H1 (cell line): ENCODE measurements around the gene ZNF576. TPM values are rescaled to one million over a fixed set of nuclear protein-coding genes. Genes with fewer than 3 reads are reported as not detected.
"Not testable (repeated sequence)": the region's sequence is repeated elsewhere in the genome, so short reads cannot be mapped to it uniquely, and the experiment has no call there.

ENCODE experiments used
- CTCF ChIA-PET: fragments of 300-600 bp; sonication (Branson Sonifier 250); formaldehyde crosslinking; loops from one replicate; lab custom pipeline; 2021; ENCODE audit not compliant: partially characterized antibody; lab: Charles Lee
- POLR2A ChIA-PET: fragments of 300-600 bp; sonication (Branson Sonifier 250); formaldehyde crosslinking; loops from one replicate; lab custom pipeline; 2021; ENCODE audit warnings: inconsistent platforms; ENCODE audit not compliant: partially characterized antibody; lab: Charles Lee
- DNase-seq, 2 experiments: peaks; one replicate each; pipeline versions ENCODE4 v3.0.0 to v3.0.0-alpha.2; 2010 to 2022; ENCODE audit warnings: low spot score in 2 of 2, low read depth in 1 of 2, mixed read lengths in 1 of 2
- FAIRE-seq: peaks from 2 replicates; lab custom pipeline; 2011; peaks lifted over from hg19 to GRCh38; lab: Jason Lieb, UNC
- H2AFZ ChIP-seq: 2 replicates; pipeline ENCODE4 v1.8.1; 2012; ENCODE audit warnings: low read length, inconsistent platforms
- H2AK5ac ChIP-seq: 2 replicates; pipeline ENCODE4 v1.6.1; 2013; ENCODE audit warnings: low read depth, low read length
- H2BK120ac ChIP-seq: replicated peaks from 2 replicates; pipeline ENCODE3; 2013; ENCODE audit warnings: low read depth, low read length, inconsistent platforms
- H2BK12ac ChIP-seq: 2 replicates; pipeline ENCODE4 v1.6.1; 2013; ENCODE audit warnings: low read depth, low read length
- H2BK15ac ChIP-seq: 2 replicates; pipeline ENCODE4 v1.6.1; 2013; ENCODE audit warnings: low read length
- H2BK20ac ChIP-seq: 2 replicates; pipeline ENCODE4 v1.6.1; 2013; ENCODE audit warnings: low read length
- H2BK5ac ChIP-seq: 2 replicates; pipeline ENCODE4 v1.6.1; 2013; ENCODE audit warnings: low read depth, low read length
- H3K14ac ChIP-seq: 2 replicates; pipeline ENCODE4 v1.6.1; 2013; ENCODE audit warnings: inconsistent platforms; ENCODE audit not compliant: insufficient read length
- H3K18ac ChIP-seq: 2 replicates; pipeline ENCODE4 v1.6.1; 2013; ENCODE audit warnings: low read length; ENCODE audit errors: extremely low read depth
- H3K23ac ChIP-seq: 2 replicates; pipeline ENCODE4 v1.6.1; 2013; ENCODE audit warnings: inconsistent platforms; ENCODE audit not compliant: insufficient read length
- H3K23me2 ChIP-seq: 2 replicates; pipeline ENCODE4 v1.6.1; 2013; ENCODE audit warnings: low read depth, low read length
- H3K27ac ChIP-seq: 2 replicates; pipeline ENCODE4 v1.6.1; 2011; ENCODE audit warnings: low read depth, low read length, inconsistent platforms
- H3K27me3 ChIP-seq, 4 experiments: replicated peaks in 1 of 4; 1 replicate in 1 of 4; 2 replicates in 3 of 4; pipeline versions ENCODE4 v1.6.1 to v1.8.1; 2011 to 2013; ENCODE audit warnings: low read length in 3 of 4, mild to moderate bottlenecking in 3 of 4, inconsistent platforms in 2 of 4, mixed read lengths in 2 of 4, moderate library complexity in 1 of 4; ENCODE audit not compliant: control insufficient read depth in 3 of 4, insufficient read depth in 3 of 4; ENCODE audit errors: extremely low read depth in 1 of 4
- H3K36me3 ChIP-seq, 4 experiments: 2 replicates each; pipeline versions ENCODE4 v1.6.1 to v1.8.1; 2011 to 2013; ENCODE audit warnings: mild to moderate bottlenecking in 4 of 4, low read length in 3 of 4, moderate library complexity in 2 of 4, control low read depth in 1 of 4, inconsistent platforms in 1 of 4; ENCODE audit not compliant: insufficient read depth in 4 of 4, control insufficient read depth in 2 of 4
- H3K4ac ChIP-seq: replicated peaks from 2 replicates; pipeline ENCODE3; 2013; ENCODE audit warnings: low read length, low read depth, mixed read lengths, inconsistent platforms; ENCODE audit not compliant: insufficient read length
- H3K4me1 ChIP-seq, 4 experiments: replicated peaks in 1 of 4; 1 replicate in 1 of 4; 2 replicates in 3 of 4; pipeline versions ENCODE4 v1.6.1 to v1.8.1; 2011 to 2013; ENCODE audit warnings: low read length in 3 of 4, inconsistent platforms in 2 of 4, mixed read lengths in 1 of 4; ENCODE audit not compliant: insufficient read depth in 4 of 4, control insufficient read depth in 3 of 4
- H3K4me2 ChIP-seq, 2 experiments: 2 replicates each; pipeline versions ENCODE4 v1.6.1 to v1.8.1; 2011 to 2013; ENCODE audit warnings: low read depth in 2 of 2, low read length in 2 of 2, control low read depth in 1 of 2, inconsistent platforms in 1 of 2, mild to moderate bottlenecking in 1 of 2; ENCODE audit not compliant: insufficient read depth in 1 of 2
- H3K4me3 ChIP-seq, 4 experiments: fragments of 200-600, 300-600 bp in 1 of 4; sonication (generic), shearing (Covaris generic), sonication (Bioruptor Twin) in 1 of 4; 2 replicates each; pipeline versions ENCODE4 v1.5.1 to v1.8.1; 2011 to 2016; ENCODE audit warnings: low read length in 4 of 4, low read depth in 3 of 4, control low read depth in 2 of 4, inconsistent platforms in 2 of 4, mild to moderate bottlenecking in 2 of 4, mixed read lengths in 1 of 4, moderate library complexity in 1 of 4; ENCODE audit not compliant: insufficient read depth in 2 of 4; ENCODE audit errors: extremely low read depth in 1 of 4
- H3K56ac ChIP-seq: replicated peaks from 2 replicates; pipeline ENCODE3; 2013; ENCODE audit warnings: low read depth, mild to moderate bottlenecking, mixed read lengths, low read length, inconsistent platforms; ENCODE audit not compliant: insufficient read length
- H3K79me1 ChIP-seq: 2 replicates; pipeline ENCODE4 v1.6.1; 2013; ENCODE audit warnings: low read depth, low read length, control low read depth
- H3K79me2 ChIP-seq, 2 experiments: 2 replicates each; pipeline versions ENCODE4 v1.6.1 to v1.8.1; 2012 to 2013; ENCODE audit warnings: low read length in 2 of 2, mild to moderate bottlenecking in 2 of 2, inconsistent platforms in 1 of 2; ENCODE audit not compliant: insufficient read depth in 2 of 2, control insufficient read depth in 1 of 2
- H3K9ac ChIP-seq, 4 experiments: replicated peaks in 1 of 4; 1 replicate in 1 of 4; 2 replicates in 3 of 4; pipeline versions ENCODE4 v1.6.1 to v1.8.1; 2011 to 2013; ENCODE audit warnings: low read depth in 3 of 4, low read length in 3 of 4, control low read depth in 2 of 4, mild to moderate bottlenecking in 2 of 4, moderate library complexity in 2 of 4, inconsistent platforms in 1 of 4; ENCODE audit errors: extremely low read depth in 1 of 4
- H3K9me3 ChIP-seq, 2 experiments: 2 replicates each; pipeline versions ENCODE4 v1.6.1 to v1.8.1; 2012 to 2013; ENCODE audit warnings: mild to moderate bottlenecking in 2 of 2, moderate library complexity in 2 of 2, control low read depth in 1 of 2, inconsistent platforms in 1 of 2, low read depth in 1 of 2, low read length in 1 of 2, mixed read lengths in 1 of 2; ENCODE audit not compliant: insufficient read depth in 2 of 2
- H4K20me1 ChIP-seq, 2 experiments: replicated peaks in 1 of 2; 2 replicates each; pipeline versions ENCODE3 to v1.8.1; 2011 to 2013; ENCODE audit warnings: inconsistent platforms in 2 of 2, low read length in 2 of 2, mild to moderate bottlenecking in 1 of 2; ENCODE audit not compliant: insufficient read depth in 2 of 2, control insufficient read depth in 1 of 2
- H4K5ac ChIP-seq: 2 replicates; pipeline ENCODE4 v1.6.1; 2013; ENCODE audit warnings: low read length, low read depth, mixed read lengths, inconsistent platforms; ENCODE audit not compliant: insufficient read length
- H4K8ac ChIP-seq: 2 replicates; pipeline ENCODE4 v1.8.0; 2013; ENCODE audit warnings: mild to moderate bottlenecking, moderate library complexity, low read length, inconsistent platforms; ENCODE audit not compliant: insufficient read depth; ENCODE audit errors: extremely low read depth
- H4K91ac ChIP-seq: replicated peaks from 2 replicates; pipeline ENCODE3; 2013; ENCODE audit warnings: low read length, mixed read lengths, inconsistent platforms; ENCODE audit not compliant: insufficient read length
- GABPA ChIP-seq: IDR thresholded peaks from 2 replicates; pipeline ENCODE4 v1.6.1; 2011; ENCODE audit warnings: mild to moderate bottlenecking, low read length, moderate library complexity, borderline replicate concordance; ENCODE audit not compliant: insufficient read depth
- POLR2A ChIP-seq, 2 experiments: IDR thresholded peaks; 1 replicate in 1 of 2; 2 replicates in 1 of 2; pipeline ENCODE4 v1.6.1; 2011; ENCODE audit warnings: low read depth in 2 of 2, low read length in 2 of 2, mild to moderate bottlenecking in 2 of 2; ENCODE audit errors: control extremely low read depth in 1 of 2
- YY1 ChIP-seq: IDR thresholded peaks from 2 replicates; pipeline ENCODE4 v1.6.1; 2011; ENCODE audit warnings: low read depth, mild to moderate bottlenecking, low read length
- WGBS, 2 experiments: shearing (Covaris generic) in 1 of 2; methylation state at CpG; one replicate each; pipeline versions ENCODE4 v1.1.6 to v1.1.7; 2013 to 2015; ENCODE audit warnings: low lambda C conversion rate in 2 of 2, mixed read lengths in 2 of 2, inconsistent platforms in 1 of 2, low coverage in 1 of 2, missing lambda C conversion rate in 1 of 2; ENCODE audit not compliant: insufficient replicate concordance in 2 of 2, insufficient coverage in 1 of 2, insufficient read length in 1 of 2; ENCODE audit errors: extremely low coverage in 1 of 2, missing lambda C conversion rate in 1 of 2; 5-methylcytosine and 5-hydroxymethylcytosine counted together
- polyA plus RNA-seq, 7 experiments: library from polyadenylated mRNA; depleted of rRNA in 3 of 7; stranded (reverse) in 5 of 7; unstranded in 2 of 7; fragments of >200 nt in 5 of 7; fragments of 200-250 nt in 2 of 7; gene quantifications; 1 replicate in 5 of 7; 2 replicates in 1 of 7; 4 replicates in 1 of 7; pipeline versions ENCODE4 v1.2.1 to v1.2.3, GENCODE V29; 2011 to 2013; ENCODE audit warnings: missing spikeins in 2 of 7, mixed read lengths in 2 of 7
- total RNA-seq: library from RNA; stranded (reverse); fragmentation: NEBNext Ultra II Directional; extraction: Animal tissue kit (Norgen Biotek cat#: 25700); gene quantifications from 2 replicates; pipeline ENCODE4 v1.2.1, GENCODE V29; 2021
- TF ChIP-seq, protein P1 (sequence below): IDR thresholded peaks from 2 replicates; pipeline ENCODE4 v1.6.1; 2012; ENCODE audit warnings: low read length, inconsistent platforms

ZNF576 gene
- total and polyA plus RNA-seq, 2 of the 8 experiments (the other 6 are each of a cell fraction or from before 2014, with no cell fraction given) = 13.6 to 32.4 TPM

DNA sequence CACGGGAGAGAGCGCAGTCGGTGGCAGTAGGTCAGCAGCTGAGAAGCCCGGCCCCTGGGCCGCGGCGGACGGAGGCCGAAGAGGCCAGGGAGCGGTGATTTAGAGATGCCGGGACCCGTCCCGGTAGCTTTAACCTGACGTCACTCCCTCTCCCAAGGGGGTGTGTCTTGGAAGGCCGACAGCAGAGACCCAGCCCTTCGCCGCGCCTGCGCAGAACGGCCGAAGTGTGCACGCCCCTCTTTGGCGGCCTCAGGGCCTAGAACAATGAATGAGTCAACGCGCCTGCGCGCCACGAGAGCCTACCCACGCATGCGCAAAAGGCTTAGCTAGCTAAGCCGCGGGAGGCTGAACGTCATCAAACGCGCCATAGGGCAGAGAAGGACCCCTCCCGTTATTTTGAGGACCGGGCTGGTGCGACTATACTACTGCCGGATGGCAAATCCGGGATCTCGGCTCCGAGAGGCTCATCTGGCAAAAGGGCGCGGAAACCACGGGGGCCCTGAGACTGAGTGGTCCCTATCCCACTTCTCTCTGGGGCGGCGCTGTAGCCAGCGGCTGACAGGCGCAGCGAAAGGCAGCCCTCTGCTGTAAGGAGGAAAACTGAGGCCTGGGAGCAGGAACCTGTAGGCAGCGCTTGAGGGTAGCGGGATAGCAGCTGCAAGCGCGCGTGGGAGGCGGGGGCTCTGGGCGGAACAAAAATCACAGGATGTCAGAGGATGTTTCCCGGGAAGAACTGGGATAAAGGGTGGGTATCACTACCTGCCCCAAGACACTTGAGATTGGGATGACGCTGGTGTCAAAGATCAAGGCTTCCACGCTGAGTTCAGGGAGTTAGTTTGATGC lies at the start of gene ZNF576, which contains the start of gene IRGQ (continued):
- TF ChIP-seq, protein P1, sequence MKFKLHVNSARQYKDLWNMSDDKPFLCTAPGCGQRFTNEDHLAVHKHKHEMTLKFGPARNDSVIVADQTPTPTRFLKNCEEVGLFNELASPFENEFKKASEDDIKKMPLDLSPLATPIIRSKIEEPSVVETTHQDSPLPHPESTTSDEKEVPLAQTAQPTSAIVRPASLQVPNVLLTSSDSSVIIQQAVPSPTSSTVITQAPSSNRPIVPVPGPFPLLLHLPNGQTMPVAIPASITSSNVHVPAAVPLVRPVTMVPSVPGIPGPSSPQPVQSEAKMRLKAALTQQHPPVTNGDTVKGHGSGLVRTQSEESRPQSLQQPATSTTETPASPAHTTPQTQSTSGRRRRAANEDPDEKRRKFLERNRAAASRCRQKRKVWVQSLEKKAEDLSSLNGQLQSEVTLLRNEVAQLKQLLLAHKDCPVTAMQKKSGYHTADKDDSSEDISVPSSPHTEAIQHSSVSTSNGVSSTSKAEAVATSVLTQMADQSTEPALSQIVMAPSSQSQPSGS = peak; percentile 88
- TF ChIP-seq POLR2A (IDR thresholded peaks at IDR 0.05; ENCODE audit: control extremely low read depth in 1 of 2, low read depth in 2 of 2, low read length in 2 of 2) (peak in 1 of 2 experiments; percentile 66; a peak in 2 of 3 replicates), GABPA (no peak), YY1 (peak; percentile 41; the same call in 1 of the 2 replicates)
- TF ChIP-seq, all 59 proteins: peak for 26

DNA sequence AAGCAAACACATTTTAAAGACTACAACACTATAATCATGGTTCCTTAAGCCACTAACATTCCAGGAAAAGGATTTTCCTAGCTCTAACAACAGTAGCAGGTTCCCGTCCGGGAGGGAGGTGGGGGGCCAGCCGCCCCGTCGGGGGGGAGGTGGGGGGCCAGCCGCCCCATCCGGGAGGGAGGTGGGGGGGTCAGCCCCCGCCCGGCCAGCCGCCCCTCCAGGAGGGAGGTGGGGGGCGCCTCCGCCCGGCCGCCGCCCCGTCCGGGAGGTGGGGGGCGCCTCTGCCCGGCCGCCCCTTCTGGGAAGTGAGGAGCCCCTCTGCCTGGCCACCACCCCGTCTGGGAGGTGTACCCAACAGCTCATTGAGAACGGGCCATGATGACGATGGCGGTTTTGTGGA lies 48.5 kb upstream of the ZNF576 start:
- DNase-seq, H3K14ac ChIP-seq, H3K18ac ChIP-seq, H3K4ac ChIP-seq, H3K23ac ChIP-seq, H3K27ac ChIP-seq, H3K9me3 ChIP-seq, H3K4me3 ChIP-seq, H3K79me1 ChIP-seq, H3K4me1 ChIP-seq, H2BK20ac ChIP-seq, H2AFZ ChIP-seq, H2BK15ac ChIP-seq, H4K91ac ChIP-seq, H3K56ac ChIP-seq, H4K5ac ChIP-seq, H3K79me2 ChIP-seq, CTCF ChIA-PET, H4K20me1 ChIP-seq, H2BK5ac ChIP-seq, H2BK120ac ChIP-seq, FAIRE-seq, H4K8ac ChIP-seq, H2BK12ac ChIP-seq, H3K27me3 ChIP-seq, H3K4me2 ChIP-seq, H3K9ac ChIP-seq, H3K23me2 ChIP-seq, H2AK5ac ChIP-seq: not testable (repeated sequence)
- POLR2A ChIA-PET = interaction anchor here (0.5 kb wide), 1 partner anchor 100 kb away, joined by 3 read pairs; no protein-coding TSS in a partner anchor
- peaks cover 8 to 34% (median 24%) of the 10 kb centered on the region in 4 experiments; a peak in 5 of 8 replicates for H3K36me3 ChIP-seq
- 100% methylated on average over 2 of the region's 24 CpGs; no CpG with 5 or more reads in 1 of the 2 experiments for WGBS, 2 experiments
